GF-D8 (cell line): ENCODE measurements around the gene UGT1A6.
"Not testable (repeated sequence)": the region's sequence is repeated elsewhere in the genome, so short reads cannot be mapped to it uniquely, and the experiment has no call there.

Experiments used
- DNase-seq: peaks from one replicate; lab custom pipeline; 2025; lab: John Stamatoyannopoulos, UW

The UGT1A6 gene

DNA sequence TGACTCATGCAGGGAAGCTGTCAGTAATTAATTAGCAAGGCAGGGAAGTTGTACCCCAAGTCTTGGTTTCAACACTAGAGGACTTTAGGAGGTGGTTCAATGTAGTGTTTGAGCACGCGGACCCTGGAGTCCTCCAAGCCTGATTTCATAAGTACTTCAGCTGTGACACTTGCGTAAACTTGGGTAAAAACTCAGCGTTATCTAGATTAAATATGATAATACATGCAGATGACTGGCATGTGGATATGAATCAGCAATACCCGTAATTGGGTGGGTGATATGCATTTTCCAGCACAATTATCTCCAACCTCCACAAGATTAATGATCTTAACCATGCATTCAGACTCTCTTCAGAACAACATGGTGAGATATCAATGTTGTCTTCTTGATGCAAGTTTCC lies 5.8 kb upstream of the UGT1A6 start:
- peak; percentile 85 for DNase-seq

DNA sequence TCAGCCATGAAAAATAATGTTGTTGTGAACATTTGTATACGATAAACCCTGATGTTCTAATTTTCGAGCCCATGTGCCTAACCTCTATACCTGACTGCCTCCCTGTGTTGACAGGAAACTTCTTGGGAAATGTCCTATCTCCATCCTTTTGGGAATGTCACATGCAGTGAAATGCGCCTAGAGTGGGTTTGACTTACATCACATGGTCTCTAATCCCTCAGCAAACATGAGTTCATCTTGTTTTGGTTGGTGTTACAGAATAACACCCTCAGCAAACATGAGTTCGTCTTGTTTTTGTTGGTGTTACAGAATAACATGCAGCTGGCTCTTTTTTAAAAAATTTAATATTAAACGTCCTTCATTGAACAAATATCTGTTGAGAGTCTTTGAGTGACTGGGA lies 4.3 kb upstream of the UGT1A6 start:
- no peak for DNase-seq

DNA sequence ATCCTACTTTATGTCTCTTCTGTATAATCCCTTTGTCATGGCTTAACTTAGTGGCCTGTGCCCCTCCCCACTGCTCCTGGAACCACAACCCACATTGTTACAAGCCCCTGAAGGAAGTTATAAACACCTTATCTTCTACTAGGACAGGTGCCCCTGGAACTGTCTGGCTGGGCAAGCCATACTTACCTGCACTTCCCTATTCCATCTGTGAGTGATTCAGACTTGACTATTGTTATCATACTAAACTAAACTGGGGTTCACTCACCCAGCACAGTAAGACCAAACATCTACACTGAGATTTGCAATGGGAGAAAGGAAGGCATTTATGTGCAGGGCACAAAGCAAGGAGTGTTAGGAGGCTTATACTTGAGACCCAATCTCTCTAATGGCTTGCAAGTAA lies 3.7 kb upstream of the UGT1A6 start:
- DNase-seq: no peak

DNA sequence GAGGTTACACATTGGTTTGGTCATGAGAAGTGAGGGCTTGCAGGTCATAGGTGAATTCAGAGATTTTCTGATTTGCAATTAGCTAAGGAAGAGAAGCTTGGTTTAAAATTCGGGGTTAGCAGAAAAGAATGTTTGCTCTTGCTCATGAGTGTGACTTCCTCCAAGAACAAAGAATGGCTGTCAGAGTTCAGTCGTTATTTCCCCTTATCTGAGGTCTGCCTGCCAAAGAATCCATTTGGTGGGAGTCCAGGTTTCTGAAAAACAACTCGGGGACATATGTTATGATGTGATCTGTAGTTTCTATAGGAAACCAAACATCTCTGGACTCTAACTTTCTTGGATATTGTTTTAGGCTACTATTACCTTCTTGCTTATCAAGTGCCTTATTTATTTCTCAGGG lies 3.2 kb upstream of the UGT1A6 start:
- DNase-seq: no peak

DNA sequence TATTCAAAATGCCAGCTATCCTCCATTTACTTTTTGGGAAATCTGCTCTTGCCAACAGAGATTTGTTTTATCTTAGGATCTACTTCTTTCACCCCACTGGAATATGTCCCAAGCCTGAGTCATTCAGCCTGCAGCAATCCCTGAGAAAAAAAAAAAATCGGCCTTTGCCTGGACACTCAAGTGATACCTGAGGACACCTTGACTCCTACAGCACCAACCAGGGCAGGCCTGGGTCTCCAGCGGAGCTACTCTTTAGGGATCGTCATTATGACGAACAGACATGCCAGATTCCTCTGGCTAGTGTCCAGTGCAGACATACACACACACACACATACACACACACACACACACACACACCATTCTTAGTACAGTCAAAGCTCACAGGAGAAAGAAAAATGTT lies 2.2 kb upstream of the UGT1A6 start:
- no peak for DNase-seq

DNA sequence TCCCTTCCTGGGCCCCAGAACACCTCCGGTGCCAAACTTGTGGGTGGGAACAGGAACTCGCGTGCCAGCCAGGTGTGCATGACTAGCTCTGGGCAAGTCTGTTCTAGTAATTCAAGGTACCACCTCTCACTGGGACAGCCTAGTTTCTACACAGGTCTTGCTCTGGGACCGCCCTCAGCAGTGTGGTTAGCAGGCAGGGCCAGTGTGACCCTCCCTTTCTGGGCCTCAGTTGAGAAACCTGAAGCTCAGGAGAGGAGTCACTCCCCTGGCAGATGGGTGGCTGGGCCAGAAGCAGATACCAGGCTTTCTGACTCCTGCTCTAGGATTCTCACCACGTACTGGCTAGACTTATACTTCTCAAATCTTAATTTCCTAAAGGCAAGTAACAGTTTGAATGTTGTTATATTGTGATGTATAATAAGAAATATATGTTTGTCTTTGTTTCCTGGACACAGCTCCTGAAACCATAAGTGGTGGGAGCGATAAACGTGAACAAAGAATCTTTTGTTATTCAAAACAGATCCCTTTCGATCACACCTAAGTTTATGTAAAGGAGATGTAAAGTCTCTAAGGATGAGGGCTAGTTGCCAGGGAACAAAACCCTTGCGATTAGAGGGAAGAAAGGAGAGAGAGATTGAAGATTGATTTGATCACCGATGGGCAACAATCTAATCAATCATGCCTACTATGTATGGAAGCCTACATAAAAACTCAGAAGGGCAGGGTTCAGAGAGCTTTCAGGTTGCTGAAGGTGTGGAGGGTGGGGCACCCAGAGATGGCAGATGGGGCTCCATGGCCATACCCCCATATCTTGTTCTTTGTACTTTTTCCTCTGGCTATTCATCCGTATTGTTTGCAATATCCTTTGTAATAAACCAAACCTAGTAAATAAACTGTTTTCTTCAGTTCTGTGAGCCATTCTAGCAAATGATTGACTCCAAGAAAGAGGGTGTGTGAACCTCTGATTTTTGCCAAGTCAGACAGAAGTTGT lies 952 bp upstream of the UGT1A6 start:
- DNase-seq: no peak

DNA sequence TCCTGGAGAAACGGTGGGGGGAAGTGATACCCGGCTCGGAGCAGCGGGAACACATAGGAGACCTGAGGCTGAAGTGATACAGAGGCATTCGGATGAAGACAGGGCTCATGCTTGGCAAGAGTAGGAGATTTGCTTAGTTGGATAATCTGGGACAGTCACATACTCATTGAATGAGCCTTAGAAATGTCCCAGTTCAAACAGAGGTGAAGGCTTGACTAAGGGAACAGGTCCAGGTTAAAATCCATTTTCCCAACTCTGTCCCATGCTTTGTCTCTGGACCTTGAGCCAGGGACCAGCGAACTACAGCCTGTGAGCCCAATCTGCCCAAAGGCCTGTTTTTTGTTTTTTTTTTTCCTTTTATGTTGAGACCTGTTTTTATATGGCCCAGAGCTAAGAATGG lies 1.3 kb downstream of the UGT1A6 start:
- no peak for DNase-seq

DNA sequence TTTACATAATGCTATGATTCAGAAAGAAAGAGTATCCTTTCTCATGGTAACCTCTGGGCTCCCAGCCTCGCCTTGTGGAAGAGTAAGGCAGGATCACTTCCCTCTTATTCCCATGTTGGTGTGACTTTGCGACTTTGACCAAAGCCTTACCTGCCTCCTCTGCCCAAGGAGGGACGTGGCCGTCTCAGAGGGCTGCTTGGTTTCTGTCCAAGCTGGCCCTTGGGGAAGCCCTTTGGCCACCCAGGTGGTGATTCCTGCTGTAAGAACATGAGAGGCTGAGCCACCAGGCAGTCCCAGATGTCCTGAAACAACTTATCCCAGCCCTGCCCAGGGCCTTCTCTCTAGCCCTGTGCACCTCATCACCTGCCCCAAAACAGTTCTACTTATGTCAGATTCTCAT lies 6.0 kb downstream of the UGT1A6 start:
- DNase-seq: no peak

DNA sequence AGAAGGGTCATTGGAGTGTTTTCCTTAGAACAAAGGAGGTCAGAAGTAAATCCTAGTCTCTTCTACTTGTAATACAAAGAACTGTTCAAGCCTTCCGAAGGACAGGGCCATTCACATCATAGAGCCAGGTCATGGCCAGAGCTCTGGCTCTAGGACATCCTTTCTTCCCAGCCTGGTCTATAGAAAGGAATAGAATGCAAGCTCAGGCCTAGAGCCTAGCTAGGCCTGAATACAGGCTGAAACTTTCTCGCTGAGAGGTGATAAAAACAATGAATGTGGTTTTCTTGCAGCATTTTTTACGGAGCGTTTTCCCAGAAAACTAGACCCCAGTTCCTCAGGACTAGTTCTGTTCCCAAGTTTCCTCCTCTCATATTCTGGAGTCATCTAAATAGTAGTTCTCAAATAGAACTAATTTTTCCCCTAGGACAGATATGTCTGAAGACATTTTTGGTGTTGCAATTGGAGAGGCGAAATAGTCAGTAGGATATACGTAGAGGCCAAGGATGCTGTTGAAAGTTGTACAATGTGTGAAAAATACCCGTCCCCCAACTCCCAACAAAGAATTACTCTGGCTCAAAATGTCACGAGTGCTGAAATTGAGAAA lies 6.8 kb downstream of the UGT1A6 start:
- DNase-seq: peak; percentile 47

DNA sequence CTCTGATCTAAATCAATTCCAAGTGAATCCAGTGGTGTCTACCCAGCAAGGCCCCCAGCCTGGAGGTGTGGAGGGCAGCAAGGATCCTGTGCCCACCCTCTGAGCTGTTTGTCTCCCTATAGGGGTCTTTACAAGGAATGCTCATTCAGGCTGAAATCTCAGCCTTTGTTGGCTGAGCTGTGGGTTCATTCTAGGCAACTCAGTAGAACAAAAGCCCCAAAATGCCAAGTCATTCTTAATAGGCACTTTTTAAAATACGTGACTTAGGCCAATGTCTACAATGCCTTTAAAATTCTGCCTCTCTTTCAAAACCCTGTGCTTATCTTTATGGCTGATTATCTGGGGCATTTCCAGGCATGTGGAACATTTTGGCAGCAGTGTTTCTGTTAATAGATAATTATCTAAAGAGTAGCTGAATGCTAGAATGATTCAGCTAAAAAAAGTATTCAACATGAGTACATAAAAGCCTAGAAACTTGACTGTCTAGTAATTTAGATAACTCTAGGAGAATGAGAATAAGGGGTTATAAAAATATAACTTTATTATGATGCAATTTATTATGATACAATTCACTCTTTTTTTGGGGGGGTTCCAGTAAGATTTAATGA lies 7.4 kb downstream of the UGT1A6 start:
- peak; percentile 84 for DNase-seq

DNA sequence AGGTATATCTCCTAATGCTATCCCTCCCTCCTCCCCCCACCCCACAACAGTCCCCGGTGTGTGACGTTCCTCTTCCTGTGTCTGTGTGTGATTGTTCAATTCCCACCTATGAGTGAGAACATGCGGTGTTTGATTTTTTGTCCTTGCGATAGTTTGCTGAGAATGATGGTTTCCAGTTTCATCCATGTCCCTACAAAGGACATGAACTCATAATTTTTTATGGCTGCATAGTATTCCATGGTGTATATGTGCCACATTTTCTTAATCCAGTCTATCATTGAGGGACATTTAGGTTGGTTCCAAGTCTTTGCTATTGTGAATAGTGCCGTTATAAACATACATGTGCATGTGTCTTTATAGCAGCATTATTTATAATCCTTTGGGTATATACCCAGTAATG lies 8.2 kb downstream of the UGT1A6 start:
- not testable (repeated sequence) for DNase-seq

DNA sequence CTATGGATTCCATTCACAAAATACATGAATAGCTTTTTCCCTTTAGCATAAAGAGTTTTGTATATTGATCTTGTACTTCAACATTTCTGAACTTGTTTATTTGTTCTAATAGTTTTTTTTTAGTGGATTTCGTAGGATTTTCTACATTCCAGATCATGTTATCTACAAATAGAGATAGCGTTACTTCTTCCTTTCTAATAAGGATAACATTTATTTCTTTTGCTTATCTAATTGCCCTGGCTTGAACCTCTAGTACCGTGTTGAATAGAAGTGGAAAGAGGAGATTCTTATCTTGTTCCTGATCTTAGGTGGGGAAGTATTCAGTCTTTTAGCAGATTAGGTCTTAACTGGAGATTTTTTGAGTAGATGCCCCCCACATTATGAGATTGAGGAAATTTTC lies 9.5 kb downstream of the UGT1A6 start:
- DNase-seq: no peak

DNA sequence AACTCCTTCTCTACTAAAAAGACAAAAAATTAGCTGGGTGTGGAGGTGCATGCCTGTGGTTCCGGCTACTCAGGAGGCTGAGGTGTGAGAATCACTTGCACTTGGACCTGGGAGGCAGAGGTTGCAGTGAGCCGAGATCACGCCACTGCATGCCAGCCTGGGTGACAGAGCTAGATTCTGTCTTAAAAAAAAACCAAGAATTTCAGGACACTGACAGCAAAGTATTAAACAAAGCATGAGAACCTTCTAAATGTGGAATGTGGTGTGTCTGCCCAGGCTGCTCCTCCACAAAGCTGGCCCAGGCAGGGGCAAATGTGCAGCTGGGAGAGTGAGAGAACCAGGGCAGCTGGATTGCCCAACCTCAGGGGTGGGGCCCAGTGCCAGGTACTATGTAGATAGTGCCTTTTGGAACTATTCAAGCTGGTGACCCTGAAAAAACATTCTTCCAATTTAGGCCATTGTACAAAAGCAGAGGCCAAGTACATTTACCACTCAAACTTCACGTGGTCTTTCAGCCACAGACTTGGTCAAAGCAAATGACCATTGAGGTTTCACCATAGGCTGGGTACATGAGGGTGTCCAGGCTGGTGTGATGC lies 13.3 kb downstream of the UGT1A6 start:
- no peak for DNase-seq

DNA sequence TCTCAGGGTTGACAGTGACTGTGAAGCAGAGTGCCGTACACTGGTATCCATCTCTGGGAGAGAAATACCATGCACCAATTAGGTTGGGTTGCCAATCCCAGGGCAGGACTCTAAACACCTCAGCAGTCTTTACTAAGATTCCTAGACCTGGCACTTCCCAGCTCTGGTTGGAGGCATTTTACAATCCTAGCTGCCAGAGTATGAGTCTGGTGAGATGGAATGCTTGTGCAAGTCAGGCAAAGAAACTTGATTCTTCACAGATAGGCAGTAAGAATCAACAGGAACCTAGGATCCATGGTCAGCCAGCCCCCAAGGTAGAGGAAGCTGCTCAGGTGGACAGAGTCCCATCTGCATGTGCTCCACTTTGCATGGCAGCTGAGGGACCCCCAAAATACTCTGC lies 14.0 kb downstream of the UGT1A6 start:
- no peak for DNase-seq

DNA sequence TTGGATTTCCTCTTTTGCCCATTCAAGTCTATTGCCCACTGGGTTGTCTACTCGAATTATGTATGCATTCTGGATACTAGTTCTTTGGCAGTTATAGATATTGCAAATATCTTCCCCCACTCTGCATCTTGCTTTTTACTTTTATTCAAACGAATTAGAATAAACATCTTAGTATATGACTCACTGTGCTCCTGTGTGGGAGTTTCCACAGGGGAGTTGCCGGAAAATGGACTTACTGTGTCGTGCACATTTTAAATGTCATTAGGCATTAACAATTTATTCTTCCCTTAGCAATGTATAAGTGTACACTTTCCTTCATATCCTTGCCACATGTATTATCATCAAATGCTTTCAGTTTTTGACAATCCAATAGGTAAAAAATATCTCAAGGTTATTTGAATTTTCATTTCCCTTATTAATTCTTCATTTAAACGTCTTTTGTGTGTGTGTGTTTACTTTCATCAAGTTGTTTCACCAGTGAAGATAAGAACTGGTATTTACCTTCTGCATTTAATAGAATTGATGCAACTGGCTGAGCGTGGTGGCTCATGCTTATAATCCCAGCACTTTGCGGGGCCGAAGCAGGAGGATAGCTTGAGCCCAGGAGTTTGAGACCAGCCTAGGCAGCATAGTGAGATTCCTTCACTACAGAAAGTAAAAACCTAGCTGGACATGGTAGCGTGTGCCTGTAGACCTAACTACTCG lies 15.4 kb downstream of the UGT1A6 start:
- no peak for DNase-seq

DNA sequence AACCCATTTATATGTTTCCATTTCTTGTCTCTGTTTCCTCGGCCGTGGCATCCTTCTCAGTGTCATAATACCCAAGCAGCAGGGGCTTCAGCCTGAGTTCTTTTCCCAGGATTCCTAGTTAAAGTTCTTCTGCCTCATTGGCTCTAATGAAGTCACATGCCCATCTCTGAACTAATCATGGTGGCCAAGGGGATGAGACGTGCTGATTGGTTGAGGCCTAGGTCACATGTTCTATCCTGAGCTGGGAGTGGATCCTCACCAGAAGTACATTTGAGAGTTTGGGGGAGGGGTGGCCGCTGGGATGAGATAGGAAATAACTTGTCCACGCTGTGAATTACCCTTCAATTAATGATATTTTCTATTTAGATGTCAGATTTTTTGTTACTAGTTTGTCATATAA lies 16.3 kb downstream of the UGT1A6 start:
- no peak for DNase-seq

DNA sequence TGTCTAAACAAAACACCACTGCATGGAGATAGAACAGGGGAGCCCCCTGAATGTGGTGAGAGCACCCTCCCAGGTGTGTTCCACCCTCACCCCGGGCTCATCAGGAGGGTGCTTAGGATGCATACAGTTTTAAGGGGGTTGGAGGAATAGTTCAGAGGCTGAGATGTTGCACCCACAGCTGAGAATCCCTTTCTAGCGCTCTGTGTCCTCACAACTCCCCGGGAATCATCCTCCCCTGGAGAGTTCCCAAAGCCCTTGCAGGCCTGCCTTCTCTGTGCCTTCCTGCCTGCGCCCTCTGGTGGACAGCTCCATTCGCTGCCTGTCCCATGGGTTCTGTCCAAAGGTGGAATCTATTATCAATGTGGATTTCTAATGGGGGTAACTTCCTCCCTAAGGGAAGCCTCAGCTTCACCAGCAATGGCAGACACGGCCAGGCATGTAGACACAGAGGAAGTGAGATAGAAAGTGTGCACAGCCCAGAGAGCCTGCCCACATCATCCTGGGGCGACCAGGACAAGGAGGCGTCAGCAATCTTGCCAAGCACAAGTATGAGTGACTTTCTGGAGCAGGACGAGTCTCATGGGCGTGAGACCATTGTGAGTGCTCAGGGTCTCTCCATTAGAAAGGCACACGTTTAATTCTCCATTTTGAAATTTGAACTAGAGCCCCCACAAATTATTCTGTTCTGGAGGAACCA lies 18.8 kb downstream of the UGT1A6 start:
- DNase-seq: no peak

DNA sequence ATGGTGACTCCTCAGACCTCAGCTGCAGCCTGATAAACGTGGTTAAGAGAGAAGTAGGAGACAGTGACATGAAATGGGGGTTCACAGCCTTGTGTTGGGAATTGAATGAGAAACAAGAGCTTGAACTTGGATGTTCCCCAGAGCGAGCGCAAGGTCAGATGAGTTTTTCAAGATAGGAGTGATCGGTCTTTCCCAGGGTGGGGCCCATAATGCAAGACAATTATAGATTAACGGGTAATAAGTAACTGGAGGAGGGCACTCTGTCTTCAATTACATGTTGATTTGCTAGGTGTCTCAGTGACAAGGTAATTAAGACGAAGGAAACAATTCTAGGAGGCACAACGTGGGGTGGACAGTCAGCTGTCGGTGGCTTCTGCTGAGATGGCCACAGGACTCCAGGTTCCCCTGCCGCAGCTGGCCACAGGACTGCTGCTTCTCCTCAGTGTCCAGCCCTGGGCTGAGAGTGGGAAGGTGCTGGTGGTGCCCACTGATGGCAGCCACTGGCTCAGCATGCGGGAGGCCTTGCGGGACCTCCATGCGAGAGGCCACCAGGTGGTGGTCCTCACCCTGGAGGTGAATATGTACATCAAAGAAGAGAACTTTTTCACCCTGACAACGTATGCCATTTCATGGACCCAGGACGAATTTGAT lies 20.0 kb downstream of the UGT1A6 start, which contains the start of gene UGT1A5:
UGT1A5 (plus strand) TSS at position 297 of the 651 bp plus-strand sequence; CDS start at position 382, 85 bp downstream.
- DNase-seq: no peak

DNA sequence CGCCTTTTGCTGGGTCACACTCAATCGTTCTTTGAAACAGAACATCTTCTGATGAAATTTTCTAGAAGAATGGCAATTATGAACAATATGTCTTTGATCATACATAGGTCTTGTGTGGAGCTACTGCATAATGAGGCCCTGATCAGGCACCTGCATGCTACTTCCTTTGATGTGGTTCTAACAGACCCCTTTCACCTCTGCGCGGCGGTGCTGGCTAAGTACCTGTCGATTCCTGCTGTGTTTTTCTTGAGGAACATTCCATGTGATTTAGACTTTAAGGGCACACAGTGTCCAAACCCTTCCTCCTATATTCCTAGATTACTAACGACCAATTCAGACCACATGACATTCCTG lies 20.5 kb downstream of the UGT1A6 start:
- DNase-seq: no peak

DNA sequence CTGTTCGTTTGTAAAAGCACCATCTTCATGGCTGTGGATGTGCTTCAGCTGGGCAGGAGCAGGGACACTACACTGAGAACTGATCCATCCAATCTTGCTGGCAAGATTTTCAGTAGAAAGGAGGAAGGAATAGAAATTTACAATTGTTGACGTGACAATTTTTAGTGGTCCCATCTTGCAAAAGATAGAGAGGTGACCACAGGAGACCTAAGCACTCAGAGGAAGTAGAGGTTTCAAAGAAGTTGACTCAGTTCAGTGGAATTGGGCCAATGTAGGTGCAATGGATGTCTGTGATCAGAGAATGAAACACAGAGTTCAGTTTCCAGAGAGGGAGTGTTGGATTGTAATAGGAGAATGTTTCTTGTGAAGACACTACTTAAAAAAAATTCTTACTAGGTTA lies 21.4 kb downstream of the UGT1A6 start:
- DNase-seq: no peak

DNA sequence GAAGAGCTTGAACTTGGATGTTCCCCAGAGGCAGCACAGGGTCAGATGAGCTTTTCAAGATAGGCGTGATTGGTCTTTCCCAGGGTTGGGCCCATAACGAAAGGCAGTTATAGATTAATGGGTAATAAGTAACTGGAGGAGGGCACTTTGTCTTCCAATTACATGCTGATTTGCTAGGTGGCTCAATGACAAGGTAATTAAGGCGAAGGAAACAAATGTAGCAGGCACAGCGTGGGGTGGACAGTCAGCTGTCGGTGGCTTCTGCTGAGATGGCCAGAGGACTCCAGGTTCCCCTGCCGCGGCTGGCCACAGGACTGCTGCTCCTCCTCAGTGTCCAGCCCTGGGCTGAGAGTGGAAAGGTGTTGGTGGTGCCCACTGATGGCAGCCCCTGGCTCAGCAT lies 25.9 kb downstream of the UGT1A6 start, which contains the start of gene UGT1A4:
UGT1A4 (plus strand) TSS at position 185 of the 400 bp plus-strand sequence; CDS start at position 270, 85 bp downstream.
- DNase-seq: no peak
